OCI-LY1 (cell line): ENCODE measurements around the gene KAT6B.

Experiments
- H2AFZ ChIP-seq: fragments of 200-600 bp; sonication (generic), shearing (Covaris generic); 2 replicates; pipeline ENCODE4 v1.6.0; 2014; ENCODE audit warnings: antibody characterized with exemption, mild to moderate bottlenecking, low read length
- H3F3A ChIP-seq: fragments of 200-600 bp; sonication (generic), shearing (Covaris generic); 2 replicates; pipeline ENCODE4 v1.6.0; 2014; ENCODE audit warnings: mild to moderate bottlenecking, antibody characterized with exemption, low read length, moderate library complexity; ENCODE audit not compliant: insufficient read depth
- H3K27ac ChIP-seq: fragments of 200-600 bp; sonication (generic); 2 replicates; pipeline ENCODE4 v1.5.1; 2014; ENCODE audit warnings: low read length, mixed run types, mild to moderate bottlenecking, low read depth; ENCODE audit not compliant: poor library complexity, severe bottlenecking
- H3K27me3 ChIP-seq: fragments of 200-600 bp; sonication (generic); 2 replicates; pipeline ENCODE4 v1.6.0; 2014; ENCODE audit warnings: antibody characterized with exemption, mild to moderate bottlenecking, low read length, moderate library complexity; ENCODE audit not compliant: insufficient read depth
- H3K36me3 ChIP-seq: fragments of 200-600 bp; sonication (generic); 2 replicates; pipeline ENCODE4 v1.6.1; 2014; ENCODE audit warnings: mild to moderate bottlenecking, antibody characterized with exemption, low read length, moderate library complexity, mixed read lengths; ENCODE audit not compliant: insufficient read depth
- H3K4me1 ChIP-seq: fragments of 200-600 bp; sonication (generic); 2 replicates; pipeline ENCODE4 v1.5.1; 2014; ENCODE audit warnings: mild to moderate bottlenecking, low read length, moderate library complexity; ENCODE audit not compliant: insufficient read depth, severe bottlenecking
- H3K4me2 ChIP-seq: fragments of 200-600 bp; sonication (generic), shearing (Covaris generic); 2 replicates; pipeline ENCODE4 v1.6.1; 2014; ENCODE audit warnings: low read length
- H3K4me3 ChIP-seq: fragments of 200-600 bp; sonication (generic); 2 replicates; pipeline ENCODE4 v1.5.1; 2014; ENCODE audit warnings: low read length, low read depth, mild to moderate bottlenecking, mixed read lengths; ENCODE audit not compliant: poor library complexity, severe bottlenecking
- H3K79me2 ChIP-seq: fragments of 200-600 bp; shearing (Covaris generic); 2 replicates; pipeline ENCODE4 v1.6.1; 2016; ENCODE audit warnings: mixed run types, low read length, mixed read lengths; ENCODE audit not compliant: insufficient read depth
- H3K9ac ChIP-seq: fragments of 200-600 bp; sonication (generic), shearing (Covaris generic); 2 replicates; pipeline ENCODE4 v1.6.1; 2014; ENCODE audit warnings: mild to moderate bottlenecking, low read length, mixed read lengths
- H3K9me2 ChIP-seq: fragments of 200-600 bp; sonication (generic), shearing (Covaris generic); 2 replicates; pipeline ENCODE4 v1.6.1; 2014; ENCODE audit warnings: low read depth, mild to moderate bottlenecking, low read length, mixed read lengths
- H3K9me3 ChIP-seq: fragments of 200-600 bp; shearing (Covaris generic); 2 replicates; pipeline ENCODE4 v1.6.1; 2014; ENCODE audit warnings: low read length, mixed read lengths
- H4K20me1 ChIP-seq: fragments of 200-600 bp; sonication (generic), shearing (Covaris generic); 2 replicates; pipeline ENCODE4 v1.6.0; 2016; ENCODE audit warnings: mild to moderate bottlenecking, low read length; ENCODE audit not compliant: insufficient read depth
- CTCF ChIP-seq: fragments of 200-600 bp; sonication (generic), shearing (Covaris generic); IDR thresholded peaks from 2 replicates; pipeline ENCODE4 v1.5.1; 2017; ENCODE audit warnings: mild to moderate bottlenecking, antibody characterized with exemption, low read length, moderate library complexity, mixed read lengths
- EZH2 ChIP-seq: fragments of 200-600 bp; sonication (generic), shearing (Covaris generic); IDR thresholded peaks from 2 replicates; pipeline ENCODE4 v1.8.0; 2017; ENCODE audit warnings: borderline replicate concordance, mixed run types, mild to moderate bottlenecking, antibody characterized with exemption, low read length, moderate library complexity, mixed read lengths

KAT6B gene

GRCh38 chr10:74856940-74857339 lies 30.5 kb downstream of the KAT6B start:
- no peaks in the 10 kb centered on the region for H3K9me3 ChIP-seq
- no peak overlapping the region for H3K4me2 ChIP-seq
- TF ChIP-seq CTCF, result no peak
- TF ChIP-seq EZH2, result no peak
- H3K4me1 ChIP-seq, result peaks cover 30% of the 10 kb centered on the region
- no peaks in the 10 kb centered on the region for H3K9me2 ChIP-seq
- no peak overlapping the region for H2AFZ ChIP-seq
- 0 out of 2 replicates have a peak, but pooled peaks cover 3% of the 10 kb centered on the region for H3F3A ChIP-seq
- H3K9ac ChIP-seq, result no peak overlapping the region
- no peaks in the 10 kb centered on the region for H3K27me3 ChIP-seq
- no peaks in the 10 kb centered on the region for H4K20me1 ChIP-seq
- peaks cover 76% of the 10 kb centered on the region for H3K79me2 ChIP-seq
- H3K27ac ChIP-seq, result no peak overlapping the region
- H3K36me3 ChIP-seq, result peaks cover 14% of the 10 kb centered on the region
- H3K4me3 ChIP-seq, result no peak overlapping the region

GRCh38 chr10:74857586-74857985 lies 31.2 kb downstream of the KAT6B start:
- no peak overlapping the region for H2AFZ ChIP-seq
- H3K27ac ChIP-seq, result no peak overlapping the region
- peaks cover 14% of the 10 kb centered on the region for H3K36me3 ChIP-seq
- H4K20me1 ChIP-seq, result no peaks in the 10 kb centered on the region
- H3K4me3 ChIP-seq, result no peak overlapping the region
- no peak overlapping the region for H3K4me2 ChIP-seq
- peaks cover 76% of the 10 kb centered on the region for H3K79me2 ChIP-seq
- H3F3A ChIP-seq, result 0 out of 2 replicates have a peak, but pooled peaks cover 3% of the 10 kb centered on the region
- no peaks in the 10 kb centered on the region for H3K9me3 ChIP-seq
- peaks cover 23% of the 10 kb centered on the region for H3K4me1 ChIP-seq
- TF ChIP-seq CTCF, result no peak
- no peak for TF ChIP-seq EZH2
- H3K9ac ChIP-seq, result no peak overlapping the region
- no peaks in the 10 kb centered on the region for H3K9me2 ChIP-seq
- H3K27me3 ChIP-seq, result no peaks in the 10 kb centered on the region

- Histone ChIP-seq H3F3A (0 out of 2 replicates have a peak, but pooled peaks cover under 1% of the 10 kb centered on the region), H3K9me3 (no peaks in the 10 kb centered on the region), H3K36me3 (peaks cover 14% of the 10 kb centered on the region), H4K20me1 (no peaks in the 10 kb centered on the region), H3K9ac (no peak overlapping the region), H3K27me3 (no peaks in the 10 kb centered on the region), H2AFZ (no peak overlapping the region), H3K27ac (no peak overlapping the region), H3K79me2 (peaks cover 69% of the 10 kb centered on the region), H3K4me1 (peaks cover 10% of the 10 kb centered on the region), H3K4me3 (no peak overlapping the region), H3K4me2 (no peak overlapping the region), H3K9me2 (no peaks in the 10 kb centered on the region)
- TF ChIP-seq CTCF (no peak), EZH2 (no peak)
Measured at GRCh38 chr10:74859546-74859945, 33.1 kb downstream of the KAT6B start.
